Mesendoderm (in vitro differentiated cells): Measurements from ENCODE around the gene CASKIN2.

ENCODE experiments used
- DNase-seq: peaks from one replicate; pipeline ENCODE4 v3.0.0; 2013
- H2AK5ac ChIP-seq: 2 replicates; pipeline ENCODE4 v1.6.1; 2013; ENCODE audit warnings: low read length, inconsistent platforms
- H2BK120ac ChIP-seq: 2 replicates; pipeline ENCODE4 v1.6.1; 2013; ENCODE audit warnings: low read depth, mild to moderate bottlenecking, low read length, moderate library complexity, mixed read lengths
- H2BK15ac ChIP-seq: replicated peaks from 2 replicates; pipeline ENCODE4 v1.6.1; 2013; ENCODE audit warnings: low read depth, mild to moderate bottlenecking, moderate library complexity
- H2BK5ac ChIP-seq: 2 replicates; pipeline ENCODE4 v1.6.1; 2013; ENCODE audit warnings: low read length, inconsistent platforms
- H3K18ac ChIP-seq: 2 replicates; pipeline ENCODE4 v1.6.1; 2013; ENCODE audit warnings: mild to moderate bottlenecking, low read length, mixed read lengths
- H3K23ac ChIP-seq: one replicate; pipeline ENCODE4 v1.6.1; 2013; ENCODE audit warnings: low read length
- H3K27ac ChIP-seq: 2 replicates; pipeline ENCODE4 v1.5.1; 2013; ENCODE audit warnings: low read depth, mild to moderate bottlenecking, inconsistent platforms, low read length, moderate library complexity
- H3K27me3 ChIP-seq: 2 replicates; pipeline ENCODE4 v1.6.1; 2013; ENCODE audit warnings: low read length, control low read depth, mild to moderate bottlenecking, inconsistent platforms; ENCODE audit not compliant: insufficient read depth, poor library complexity
- H3K36me3 ChIP-seq: 2 replicates; pipeline ENCODE4 v1.6.1; 2013; ENCODE audit warnings: low read length, inconsistent platforms; ENCODE audit not compliant: control insufficient read depth, insufficient read depth
- H3K4ac ChIP-seq: one replicate; pipeline ENCODE4 v1.6.1; 2013; ENCODE audit warnings: low read depth, mild to moderate bottlenecking, low read length, moderate library complexity
- H3K4me1 ChIP-seq: 2 replicates; pipeline ENCODE4 v1.6.1; 2013; ENCODE audit warnings: low read depth, low read length, inconsistent platforms; ENCODE audit not compliant: control insufficient read depth
- H3K4me2 ChIP-seq: 2 replicates; pipeline ENCODE4 v1.6.1; 2013; ENCODE audit warnings: low read length
- H3K4me3 ChIP-seq: 2 replicates; pipeline ENCODE4 v1.5.1; 2013; ENCODE audit warnings: mild to moderate bottlenecking, low read length
- H3K56ac ChIP-seq: one replicate; pipeline ENCODE4 v1.6.1; 2013; ENCODE audit warnings: low read length
- H3K79me1 ChIP-seq: 2 replicates; pipeline ENCODE4 v1.6.1; 2013; ENCODE audit warnings: low read length, inconsistent platforms
- H3K79me2 ChIP-seq: 2 replicates; pipeline ENCODE4 v1.6.1; 2013; ENCODE audit warnings: mild to moderate bottlenecking, low read length; ENCODE audit not compliant: control insufficient read depth, insufficient read depth
- H3K9ac ChIP-seq: 2 replicates; pipeline ENCODE4 v1.6.1; 2013; ENCODE audit warnings: low read length, inconsistent platforms
- H4K5ac ChIP-seq: one replicate; pipeline ENCODE4 v1.6.1; 2013; ENCODE audit warnings: low read length
- H4K8ac ChIP-seq: one replicate; pipeline ENCODE4 v1.6.1; 2013; ENCODE audit warnings: low read depth, mild to moderate bottlenecking, control low read depth, low read length, moderate library complexity
- WGBS: extraction: QIAGEN DNeasy Blood & Tissue Kit; methylation state at CpG from one replicate; pipeline ENCODE4 v1.1.7; 2013; ENCODE audit warnings: low lambda C conversion rate, missing lambda C conversion rate; ENCODE audit not compliant: insufficient coverage; ENCODE audit errors: extremely low coverage; 5-methylcytosine and 5-hydroxymethylcytosine counted together

The CASKIN2 gene

GRCh38 chr17:75516619-75517296 lies 1.4 kb upstream of the CASKIN2 start:
- H4K8ac ChIP-seq: no peak overlapping the region
- H2BK120ac ChIP-seq: no peak overlapping the region
- no peak overlapping the region for H2AK5ac ChIP-seq
- H3K4me1 ChIP-seq: peaks cover 3% of the 10 kb centered on the region
- H3K4me2 ChIP-seq: peak overlapping the region; percentile 35
- no peaks in the 10 kb centered on the region for H3K36me3 ChIP-seq
- H3K4me3 ChIP-seq: peak overlapping the region; percentile 81
- peak overlapping the region; percentile 92 for H3K56ac ChIP-seq
- peak; percentile 60 for DNase-seq
- H3K18ac ChIP-seq: peak overlapping the region; percentile 35
- no peak overlapping the region for H3K4ac ChIP-seq
- no peaks in the 10 kb centered on the region for H3K27me3 ChIP-seq
- no peak overlapping the region for H2BK15ac ChIP-seq
- H3K79me1 ChIP-seq: peaks cover 14% of the 10 kb centered on the region
- peak overlapping the region; percentile 85 for H3K9ac ChIP-seq
- peaks cover 2% of the 10 kb centered on the region for H3K79me2 ChIP-seq
- peak overlapping the region; percentile 40 for H3K27ac ChIP-seq
- no peak overlapping the region for H3K23ac ChIP-seq
- WGBS: no CpG with 5 or more reads among the region's 65 CpGs
- no peak overlapping the region for H2BK5ac ChIP-seq
- no peak overlapping the region for H4K5ac ChIP-seq

- H3K79me2 ChIP-seq: peaks cover 2% of the 10 kb centered on the region
- no peak within 1 kb of the TSS for H2BK120ac ChIP-seq
- H3K4ac ChIP-seq: no peak within 1 kb of the TSS
- H3K4me2 ChIP-seq: peak within 1 kb of the TSS; percentile 100
- no peaks in the 10 kb centered on the region for H3K27me3 ChIP-seq
- H3K9ac ChIP-seq: peak within 1 kb of the TSS; percentile 85
- WGBS: no CpG with 5 or more reads among the region's 45 CpGs
- peaks cover 3% of the 10 kb centered on the region for H3K4me1 ChIP-seq
- no peaks in the 10 kb centered on the region for H3K36me3 ChIP-seq
- H3K18ac ChIP-seq: peak within 1 kb of the TSS; percentile 35
- no peak within 1 kb of the TSS for H4K8ac ChIP-seq
- H3K56ac ChIP-seq: peak within 1 kb of the TSS; percentile 92
- H2BK5ac ChIP-seq: no peak within 1 kb of the TSS
- H2AK5ac ChIP-seq: no peak within 1 kb of the TSS
- H3K4me3 ChIP-seq: peak within 1 kb of the TSS; percentile 81
- peak within 1 kb of the TSS; percentile 40 for H3K27ac ChIP-seq
- peaks cover 14% of the 10 kb centered on the region for H3K79me1 ChIP-seq
- peak; percentile 90 for DNase-seq
- H2BK15ac ChIP-seq: no peak within 1 kb of the TSS
- no peak within 1 kb of the TSS for H3K23ac ChIP-seq
- H4K5ac ChIP-seq: no peak within 1 kb of the TSS
Measured at GRCh38 chr17:75516255-75516618, 900 bp upstream of the CASKIN2 start, which contains the start of gene TSEN54. TSEN54 (plus strand) TSS chr17:75516528; CDS start chr17:75516561, 33 bp downstream.

GRCh38 chr17:75514919-75515495 lies 330 bp downstream of the CASKIN2 start:
- Histone ChIP-seq H2BK120ac (peak overlapping the region; percentile 52), H3K27me3 (no peaks in the 10 kb centered on the region), H4K5ac (no peak overlapping the region), H2BK5ac (no peak overlapping the region), H4K8ac (no peak overlapping the region), H3K23ac (no peak overlapping the region), H3K36me3 (no peaks in the 10 kb centered on the region), H3K4ac (peak overlapping the region; percentile 89), H3K4me3 (peak overlapping the region; percentile 67), H3K56ac (peak overlapping the region; percentile 88), H3K79me2 (peaks cover 2% of the 10 kb centered on the region), H3K27ac (peak overlapping the region; percentile 31), H3K4me2 (peak overlapping the region; percentile 83), H3K79me1 (peaks cover 14% of the 10 kb centered on the region), H2AK5ac (no peak overlapping the region), H3K9ac (peak overlapping the region; percentile 85), H3K18ac (peak overlapping the region; percentile 94), H3K4me1 (peaks cover 3% of the 10 kb centered on the region), H2BK15ac (no peak overlapping the region)
- WGBS: no CpG with 5 or more reads among the region's 50 CpGs
- DNase-seq: peak; percentile 37

GRCh38 chr17:75514299-75514918 lies 928 bp downstream of the CASKIN2 start:
- H3K18ac ChIP-seq: no peak overlapping the region
- H4K8ac ChIP-seq: no peak overlapping the region
- H4K5ac ChIP-seq: no peak overlapping the region
- H2AK5ac ChIP-seq: no peak overlapping the region
- H3K4me2 ChIP-seq: peak overlapping the region; percentile 83
- no CpG with 5 or more reads among the region's 15 CpGs for WGBS
- H2BK15ac ChIP-seq: no peak overlapping the region
- peaks cover 2% of the 10 kb centered on the region for H3K79me2 ChIP-seq
- no peak for DNase-seq
- peaks cover 3% of the 10 kb centered on the region for H3K4me1 ChIP-seq
- no peaks in the 10 kb centered on the region for H3K27me3 ChIP-seq
- no peak overlapping the region for H3K4ac ChIP-seq
- H2BK120ac ChIP-seq: no peak overlapping the region
- no peak overlapping the region for H3K23ac ChIP-seq
- peaks cover 14% of the 10 kb centered on the region for H3K79me1 ChIP-seq
- no peaks in the 10 kb centered on the region for H3K36me3 ChIP-seq
- peak overlapping the region; percentile 88 for H3K56ac ChIP-seq
- H3K9ac ChIP-seq: peak overlapping the region; percentile 85
- H3K4me3 ChIP-seq: peak overlapping the region; percentile 67
- H3K27ac ChIP-seq: no peak overlapping the region
- H2BK5ac ChIP-seq: no peak overlapping the region

- H3K18ac ChIP-seq: no peak overlapping the region
- no peaks in the 10 kb centered on the region for H3K27me3 ChIP-seq
- no peak overlapping the region for H3K56ac ChIP-seq
- no peak overlapping the region for H2BK5ac ChIP-seq
- no peak overlapping the region for H3K23ac ChIP-seq
- no peak overlapping the region for H3K4me3 ChIP-seq
- H3K4me1 ChIP-seq: peaks cover 3% of the 10 kb centered on the region
- no CpG with 5 or more reads among the region's 17 CpGs for WGBS
- H3K4ac ChIP-seq: no peak overlapping the region
- H4K8ac ChIP-seq: no peak overlapping the region
- no peak for DNase-seq
- no peak overlapping the region for H3K4me2 ChIP-seq
- peaks cover 2% of the 10 kb centered on the region for H3K79me2 ChIP-seq
- H2BK120ac ChIP-seq: no peak overlapping the region
- H4K5ac ChIP-seq: no peak overlapping the region
- no peaks in the 10 kb centered on the region for H3K36me3 ChIP-seq
- H3K27ac ChIP-seq: no peak overlapping the region
- no peak overlapping the region for H2AK5ac ChIP-seq
- peaks cover 14% of the 10 kb centered on the region for H3K79me1 ChIP-seq
- no peak overlapping the region for H2BK15ac ChIP-seq
- no peak overlapping the region for H3K9ac ChIP-seq
Measured at GRCh38 chr17:75513641-75514000, 1.7 kb downstream of the CASKIN2 start.
